ENCODE data around the gene WDCP.

DNA sequence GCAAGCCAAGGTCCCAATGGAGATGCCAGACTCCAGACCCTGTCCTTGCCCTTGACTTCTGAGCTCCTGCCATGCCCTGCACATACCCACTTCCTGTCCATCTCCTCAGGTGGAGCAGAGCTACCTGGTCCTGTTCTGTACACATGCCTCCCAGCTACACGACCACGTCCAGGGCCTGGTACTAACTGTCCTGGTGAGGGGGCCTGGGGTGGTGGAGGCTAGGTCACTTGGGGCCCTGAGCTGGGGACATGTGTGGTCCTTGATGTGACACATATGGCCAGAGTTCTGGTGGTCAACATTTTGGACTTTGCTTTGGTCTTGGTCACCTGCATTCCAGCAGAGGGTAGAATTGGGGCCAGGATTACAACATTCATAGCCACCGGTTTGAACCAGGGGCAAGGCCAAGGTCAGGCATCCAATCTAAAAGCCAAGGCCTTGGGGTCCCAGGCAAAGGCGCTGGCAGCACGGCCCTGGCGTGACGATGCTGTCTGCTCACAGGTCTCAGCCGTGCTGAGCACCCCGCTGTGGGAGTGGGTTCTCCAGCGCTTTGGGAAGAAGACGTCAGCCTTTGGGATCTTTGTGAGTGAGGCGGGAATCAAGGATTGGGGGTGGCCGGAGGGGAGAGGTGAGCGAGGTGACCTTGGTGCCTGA is 24.7 kb downstream of the WDCP start:
- TF ChIP-seq, protein P1, sequence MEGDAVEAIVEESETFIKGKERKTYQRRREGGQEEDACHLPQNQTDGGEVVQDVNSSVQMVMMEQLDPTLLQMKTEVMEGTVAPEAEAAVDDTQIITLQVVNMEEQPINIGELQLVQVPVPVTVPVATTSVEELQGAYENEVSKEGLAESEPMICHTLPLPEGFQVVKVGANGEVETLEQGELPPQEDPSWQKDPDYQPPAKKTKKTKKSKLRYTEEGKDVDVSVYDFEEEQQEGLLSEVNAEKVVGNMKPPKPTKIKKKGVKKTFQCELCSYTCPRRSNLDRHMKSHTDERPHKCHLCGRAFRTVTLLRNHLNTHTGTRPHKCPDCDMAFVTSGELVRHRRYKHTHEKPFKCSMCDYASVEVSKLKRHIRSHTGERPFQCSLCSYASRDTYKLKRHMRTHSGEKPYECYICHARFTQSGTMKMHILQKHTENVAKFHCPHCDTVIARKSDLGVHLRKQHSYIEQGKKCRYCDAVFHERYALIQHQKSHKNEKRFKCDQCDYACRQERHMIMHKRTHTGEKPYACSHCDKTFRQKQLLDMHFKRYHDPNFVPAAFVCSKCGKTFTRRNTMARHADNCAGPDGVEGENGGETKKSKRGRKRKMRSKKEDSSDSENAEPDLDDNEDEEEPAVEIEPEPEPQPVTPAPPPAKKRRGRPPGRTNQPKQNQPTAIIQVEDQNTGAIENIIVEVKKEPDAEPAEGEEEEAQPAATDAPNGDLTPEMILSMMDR (IDR thresholded peaks at IDR 0.05): no peak
- TF ChIP-seq POLR2A (IDR thresholded peaks at IDR 0.05) (no peak), EP300 (IDR thresholded peaks at IDR 0.05) (no peak)

All from tibial nerve (tissue), 4 donors.